H1 (cell line): Measurements from ENCODE around the gene RELN.

Experiments used
- CBX5 ChIP-seq: fragments of 300-800, 300-1000 bp; sonication (generic); IDR thresholded peaks from 2 replicates; pipeline ENCODE4 v1.7.1; 2016; ENCODE audit warnings: antibody characterized with exemption, low read length, low read depth
- CEBPB ChIP-seq: IDR thresholded peaks from 2 replicates; pipeline ENCODE4 v1.6.1; 2012; ENCODE audit warnings: low read depth, low read length
- CTCF ChIP-seq, 3 experiments: IDR thresholded peaks; 1 replicate in 2 of 3; 2 replicates in 1 of 3; pipeline versions ENCODE4 v1.5.1 to v1.6.1; 2011; ENCODE audit warnings: low read length in 3 of 3, mild to moderate bottlenecking in 3 of 3, inconsistent platforms in 2 of 3, low read depth in 1 of 3, moderate library complexity in 1 of 3; ENCODE audit not compliant: insufficient read depth in 1 of 3; ENCODE audit errors: control extremely low read depth in 1 of 3
- EP300 ChIP-seq, 2 experiments: IDR thresholded peaks; 1 replicate in 1 of 2; 2 replicates in 1 of 2; pipeline ENCODE4 v1.6.1; 2011 to 2012; ENCODE audit warnings: low read depth in 2 of 2, low read length in 2 of 2, mild to moderate bottlenecking in 2 of 2, borderline replicate concordance in 1 of 2, inconsistent platforms in 1 of 2, moderate library complexity in 1 of 2
- GTF2F1 ChIP-seq: IDR thresholded peaks from 2 replicates; pipeline ENCODE4 v1.6.1; 2012; ENCODE audit warnings: low read depth, low read length, improper control_type of control experiment, borderline replicate concordance
- PHF8 ChIP-seq: fragments of 200-600 bp; sonication (generic); conservative IDR thresholded peaks from 2 replicates; pipeline ENCODE4 v1.7.1; 2012; ENCODE audit warnings: low read depth, mild to moderate bottlenecking, inconsistent platforms, low read length, moderate library complexity

GRCh38 chr7:103569621-103570305, 419.7 kb downstream of the RELN start:
- no peak for TF ChIP-seq CTCF (IDR thresholded peaks at IDR 0.05; ENCODE audit: control extremely low read depth in 1 of 3, insufficient read depth in 1 of 3, low read depth in 1 of 3, low read length in 3 of 3)
- TF ChIP-seq CBX5: no peak
- no peak for TF ChIP-seq EP300 (IDR thresholded peaks at IDR 0.05; ENCODE audit: borderline replicate concordance in 1 of 2, low read depth in 2 of 2, low read length in 2 of 2)
- TF ChIP-seq GTF2F1: no peak
- no peak for TF ChIP-seq CEBPB
- TF ChIP-seq PHF8: no peak
